Measurements from ENCODE around the gene ADRA2B. TPM values are rescaled to one million over a fixed set of nuclear protein-coding genes. Genes with fewer than 3 reads are reported as not detected.

ADRA2B gene
- total and polyA plus RNA-seq, 2 donors (not counting 1 experiment from before 2014, with no cell fraction given): 0.27 to 0.46 TPM

DNA sequence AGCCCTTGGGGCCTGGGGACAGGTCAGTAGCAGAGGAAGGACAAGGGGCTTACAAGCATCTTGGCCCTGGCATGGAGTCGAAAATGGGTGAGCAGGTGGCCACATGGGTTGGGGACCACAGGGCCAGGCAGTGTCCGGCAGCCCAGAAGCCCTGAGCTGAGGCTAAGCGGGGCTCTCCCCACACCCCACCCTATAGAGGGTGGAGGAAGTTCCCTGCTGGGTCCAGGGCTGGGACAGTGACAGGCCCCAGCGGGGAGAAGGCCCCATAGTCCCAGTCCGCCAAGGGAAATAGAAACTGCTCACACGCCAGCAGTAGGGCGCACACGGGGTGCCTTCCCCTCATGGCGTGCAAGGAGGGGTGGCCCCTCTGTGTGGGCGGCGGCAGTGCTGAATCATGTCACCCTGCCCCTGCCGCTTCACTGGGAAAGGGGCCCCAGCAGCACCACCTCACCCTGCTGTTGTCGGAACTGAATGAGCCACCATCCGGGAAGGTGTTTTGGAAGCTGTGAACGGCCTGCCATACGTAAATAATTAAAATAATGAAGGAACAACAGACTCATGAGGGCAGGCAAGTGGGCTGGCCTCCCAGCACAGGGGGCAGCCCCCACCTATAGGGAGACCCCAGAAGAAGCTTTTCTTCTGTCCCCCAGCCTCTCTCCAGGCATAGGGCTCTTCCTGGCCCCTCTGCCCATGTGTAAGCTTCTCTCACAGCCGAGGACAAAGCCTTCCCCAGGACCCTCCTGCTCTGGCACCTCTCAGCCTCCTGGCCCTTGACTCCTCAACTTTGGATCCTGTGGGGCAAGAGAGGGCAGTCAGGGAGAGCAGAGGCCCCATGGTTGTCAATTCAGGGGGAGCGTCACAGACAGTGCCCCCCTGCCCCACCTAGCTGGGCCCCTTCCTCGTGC is 41.5 kb upstream of the ADRA2B start:
- Mint-ChIP-seq H3K4me1 (peaks cover 74% of the 10 kb centered on the region), H3K27me3 (no peaks in the 10 kb centered on the region), H3K27ac (peak overlapping the region; percentile 81), H3K9me3 (ENCODE audit: insufficient read depth) (peaks cover 2% of the 10 kb centered on the region), H3K4me3 (peak overlapping the region; percentile 77)
- Histone ChIP-seq H3K4me3 (ENCODE audit: control extremely low read depth in 1 of 5, extremely low read depth in 1 of 5, insufficient read depth in 1 of 5, low read depth in 2 of 5, low read length in 4 of 5) (peak overlapping the region in 1 of 5 experiments; percentile 6), H4K20me1 (ENCODE audit: control insufficient read depth, insufficient read depth, low read length, poor library complexity, severe bottlenecking) (no peaks in the 10 kb centered on the region), H2AFZ (ENCODE audit: insufficient read depth, low read depth, low read length, poor library complexity, severe bottlenecking) (peak overlapping the region; percentile 46), H3K9ac (ENCODE audit: low read length) (no peak overlapping the region), H3K36me3 (replicated peaks in 1 of 2; ENCODE audit: control extremely low read depth in 1 of 2, control insufficient read depth in 1 of 2, extremely low read depth in 1 of 2, insufficient read depth in 2 of 2, low read length in 1 of 2) (no peaks in the 10 kb centered on the region), H3K4me2 (replicated peaks; ENCODE audit: low read depth, low read length, poor library complexity, severe bottlenecking) (peak overlapping the region; percentile 69), H3K27ac (ENCODE audit: low read length in 2 of 2) (peak overlapping the region; percentile 42 to 44), H3K79me2 (ENCODE audit: control insufficient read depth, insufficient read depth, low read length) (no peaks in the 10 kb centered on the region), H3K27me3 (replicated peaks in 1 of 4; ENCODE audit: control extremely low read depth in 1 of 4, control insufficient read depth in 3 of 4, insufficient read depth in 4 of 4, low read length in 3 of 4) (no peaks in the 10 kb centered on the region), H3K4me1 (ENCODE audit: control insufficient read depth in 2 of 2, insufficient read depth in 2 of 2, low read length in 2 of 2) (peaks cover 49 to 59% of the 10 kb centered on the region in 2 donors), H3K9me3 (ENCODE audit: control extremely low read depth in 1 of 3, control insufficient read depth in 2 of 3, insufficient read depth in 1 of 3, low read length in 2 of 3) (peaks cover 0 to 5% (median 0%) of the 10 kb centered on the region in 3 donors)
- CTCF ChIA-PET: interaction anchor here (0.9 to 4.1 kb wide), 8 partner anchors 9 to 107 kb away, joined by 3 to 36 read pairs (median 4); partner anchors contain the start of genes ASTL and DUSP2
- ATAC-seq (ENCODE audit: low read depth): peak; percentile 74
- intact Hi-C loops (cut with micrococcal nuclease): loop anchor here (1.0 to 2.0 kb wide), 2 partner anchors 10 to 17 kb away; no protein-coding TSS in a partner anchor
- no peak for TF ChIP-seq EZH2 (IDR thresholded peaks at IDR 0.05; ENCODE audit: borderline replicate concordance, insufficient read depth, low read depth, low read length, poor library complexity, severe bottlenecking)
- TF ChIP-seq, protein P1, sequence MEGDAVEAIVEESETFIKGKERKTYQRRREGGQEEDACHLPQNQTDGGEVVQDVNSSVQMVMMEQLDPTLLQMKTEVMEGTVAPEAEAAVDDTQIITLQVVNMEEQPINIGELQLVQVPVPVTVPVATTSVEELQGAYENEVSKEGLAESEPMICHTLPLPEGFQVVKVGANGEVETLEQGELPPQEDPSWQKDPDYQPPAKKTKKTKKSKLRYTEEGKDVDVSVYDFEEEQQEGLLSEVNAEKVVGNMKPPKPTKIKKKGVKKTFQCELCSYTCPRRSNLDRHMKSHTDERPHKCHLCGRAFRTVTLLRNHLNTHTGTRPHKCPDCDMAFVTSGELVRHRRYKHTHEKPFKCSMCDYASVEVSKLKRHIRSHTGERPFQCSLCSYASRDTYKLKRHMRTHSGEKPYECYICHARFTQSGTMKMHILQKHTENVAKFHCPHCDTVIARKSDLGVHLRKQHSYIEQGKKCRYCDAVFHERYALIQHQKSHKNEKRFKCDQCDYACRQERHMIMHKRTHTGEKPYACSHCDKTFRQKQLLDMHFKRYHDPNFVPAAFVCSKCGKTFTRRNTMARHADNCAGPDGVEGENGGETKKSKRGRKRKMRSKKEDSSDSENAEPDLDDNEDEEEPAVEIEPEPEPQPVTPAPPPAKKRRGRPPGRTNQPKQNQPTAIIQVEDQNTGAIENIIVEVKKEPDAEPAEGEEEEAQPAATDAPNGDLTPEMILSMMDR (IDR thresholded peaks at IDR 0.05): no peak
- peak; percentile 76 for DNase-seq
- WGBS (ENCODE audit: insufficient coverage): 17% methylated on average over 11 of the region's 19 CpGs
- POLR2A ChIA-PET: interaction anchor here (3.0 to 4.2 kb wide), 2 partner anchors 11 to 16 kb away, joined by 8 to 47 read pairs; partner anchors contain the start of gene DUSP2
